T-helper 1 cell treated with Interleukin-12 subunit alpha and Interleukin-12 subunit beta and Interleukin-4 antibody, amounts not matched to agents 30 μg/mL and 1 μg/mL, for 36 hours (primary cell): ENCODE results near the gene SECISBP2L.
"Not testable (repeated sequence)": the region's sequence is repeated elsewhere in the genome, so short reads cannot be mapped to it uniquely, and the experiment has no call there.

Experiments used
- H3K27ac Mint-ChIP-seq: one replicate; pipeline ENCODE4 v1.8.0; 2021; ENCODE audit warnings: mild to moderate bottlenecking, mixed read lengths
- H3K27me3 Mint-ChIP-seq: one replicate; pipeline ENCODE4 v1.8.0; 2021; ENCODE audit warnings: low read depth, mixed read lengths
- H3K36me3 Mint-ChIP-seq: one replicate; pipeline ENCODE4 v1.8.0; 2021; ENCODE audit warnings: low read depth, mixed read lengths
- H3K4me1 Mint-ChIP-seq: one replicate; pipeline ENCODE4 v1.8.0; 2021; ENCODE audit warnings: low read depth, mixed read lengths
- H3K4me3 Mint-ChIP-seq: one replicate; pipeline ENCODE4 v1.8.0; 2021; ENCODE audit warnings: mild to moderate bottlenecking, moderate library complexity, mixed read lengths
- H3K9me3 Mint-ChIP-seq: one replicate; pipeline ENCODE4 v1.8.0; 2021; ENCODE audit warnings: mixed read lengths

The SECISBP2L gene

GRCh38 chr15:48970926-48971325 is 75.3 kb downstream of the SECISBP2L start:
- not testable (repeated sequence) for H3K27ac Mint-ChIP-seq, H3K9me3 Mint-ChIP-seq, H3K27me3 Mint-ChIP-seq, H3K4me3 Mint-ChIP-seq, H3K36me3 Mint-ChIP-seq
- peaks cover 19% of the 10 kb centered on the region for H3K4me1 Mint-ChIP-seq

- Mint-ChIP-seq H3K9me3 (no peaks in the 10 kb centered on the region), H3K4me3 (no peak overlapping the region), H3K27me3 (peaks cover 8% of the 10 kb centered on the region), H3K27ac (no peak overlapping the region), H3K4me1 (peaks cover 32% of the 10 kb centered on the region), H3K36me3 (peaks cover 2% of the 10 kb centered on the region)
Measured at GRCh38 chr15:48968066-48968465, 78.2 kb downstream of the SECISBP2L start.

- Mint-ChIP-seq H3K4me3 (no peak overlapping the region), H3K36me3 (peaks cover 2% of the 10 kb centered on the region), H3K27me3 (peaks cover 8% of the 10 kb centered on the region), H3K9me3 (no peaks in the 10 kb centered on the region), H3K4me1 (peaks cover 32% of the 10 kb centered on the region), H3K27ac (peak overlapping the region; percentile 85)
Measured at GRCh38 chr15:48967336-48967735, 78.9 kb downstream of the SECISBP2L start.

- Mint-ChIP-seq H3K36me3 (peaks cover 2% of the 10 kb centered on the region), H3K27ac (peak overlapping the region; percentile 85), H3K4me3 (peak overlapping the region; percentile 51), H3K9me3 (no peaks in the 10 kb centered on the region), H3K27me3 (peaks cover 8% of the 10 kb centered on the region), H3K4me1 (peaks cover 32% of the 10 kb centered on the region)
Measured at GRCh38 chr15:48966595-48967301, 79.5 kb downstream of the SECISBP2L start.

- peaks cover 8% of the 10 kb centered on the region for H3K27me3 Mint-ChIP-seq
- peaks cover 2% of the 10 kb centered on the region for H3K36me3 Mint-ChIP-seq
- no peaks in the 10 kb centered on the region for H3K9me3 Mint-ChIP-seq
- H3K4me3 Mint-ChIP-seq, result peak overlapping the region; percentile 5
- peak overlapping the region; percentile 85 for H3K27ac Mint-ChIP-seq
- peaks cover 32% of the 10 kb centered on the region for H3K4me1 Mint-ChIP-seq
Measured at GRCh38 chr15:48965972-48966371, 80.3 kb downstream of the SECISBP2L start.

GRCh38 chr15:48964898-48965297 is 81.3 kb downstream of the SECISBP2L start:
- Mint-ChIP-seq H3K9me3 (no peaks in the 10 kb centered on the region), H3K36me3 (peaks cover 2% of the 10 kb centered on the region), H3K4me3 (peak overlapping the region; percentile 69), H3K27me3 (peaks cover 8% of the 10 kb centered on the region), H3K4me1 (peaks cover 33% of the 10 kb centered on the region), H3K27ac (peak overlapping the region; percentile 57)

GRCh38 chr15:48963524-48964113 is 82.6 kb downstream of the SECISBP2L start, which contains the start of gene SHC4:
Gene SHC4 (minus strand): TSS chr15:48963919. CDS start chr15:48963015, 904 bp downstream.
- Mint-ChIP-seq H3K4me1 (peaks cover 33% of the 10 kb centered on the region), H3K9me3 (no peaks in the 10 kb centered on the region), H3K27ac (peak within 1 kb of the TSS; percentile 70), H3K36me3 (peaks cover 2% of the 10 kb centered on the region), H3K27me3 (peaks cover 8% of the 10 kb centered on the region), H3K4me3 (peak within 1 kb of the TSS; percentile 84)

GRCh38 chr15:48962662-48963523 is 83.4 kb downstream of the SECISBP2L start:
- peaks cover 33% of the 10 kb centered on the region for H3K4me1 Mint-ChIP-seq
- peaks cover 2% of the 10 kb centered on the region for H3K36me3 Mint-ChIP-seq
- H3K27ac Mint-ChIP-seq, result no peak overlapping the region

GRCh38 chr15:48955967-48956366 is 90.3 kb downstream of the SECISBP2L start:
- H3K27me3 Mint-ChIP-seq, result no peaks in the 10 kb centered on the region
- H3K4me1 Mint-ChIP-seq, result peaks cover 1% of the 10 kb centered on the region
- no peak overlapping the region for H3K4me3 Mint-ChIP-seq
- no peaks in the 10 kb centered on the region for H3K9me3 Mint-ChIP-seq
- no peak overlapping the region for H3K27ac Mint-ChIP-seq
- H3K36me3 Mint-ChIP-seq, result no peaks in the 10 kb centered on the region

More at GRCh38 chr15:48962662-48963523, 83.4 kb downstream of the SECISBP2L start:
- no peaks in the 10 kb centered on the region for H3K9me3 Mint-ChIP-seq
- H3K27me3 Mint-ChIP-seq, result peaks cover 8% of the 10 kb centered on the region
- H3K4me3 Mint-ChIP-seq, result peak overlapping the region; percentile 84

- peaks cover under 1% of the 10 kb centered on the region for H3K4me1 Mint-ChIP-seq
Measured at GRCh38 chr15:48955370-48955769, 90.9 kb downstream of the SECISBP2L start.

GRCh38 chr15:48954538-48954937 is 91.7 kb downstream of the SECISBP2L start:
- Mint-ChIP-seq H3K27ac (no peak overlapping the region), H3K4me1 (no peaks in the 10 kb centered on the region), H3K9me3 (no peaks in the 10 kb centered on the region), H3K4me3 (no peak overlapping the region), H3K27me3 (no peaks in the 10 kb centered on the region), H3K36me3 (no peaks in the 10 kb centered on the region)

More at GRCh38 chr15:48955370-48955769, 90.9 kb downstream of the SECISBP2L start:
- H3K4me3 Mint-ChIP-seq, result no peak overlapping the region
- no peaks in the 10 kb centered on the region for H3K9me3 Mint-ChIP-seq
- no peak overlapping the region for H3K27ac Mint-ChIP-seq
- H3K27me3 Mint-ChIP-seq, result no peaks in the 10 kb centered on the region
- H3K36me3 Mint-ChIP-seq, result no peaks in the 10 kb centered on the region

- Mint-ChIP-seq H3K27ac (no peak overlapping the region), H3K27me3 (no peaks in the 10 kb centered on the region), H3K4me1 (peaks cover 12% of the 10 kb centered on the region), H3K9me3 (no peaks in the 10 kb centered on the region), H3K36me3 (peaks cover 2% of the 10 kb centered on the region), H3K4me3 (no peak overlapping the region)
Measured at GRCh38 chr15:48946840-48947187, 99.4 kb downstream of the SECISBP2L start.

- Mint-ChIP-seq H3K4me3 (no peak overlapping the region), H3K9me3 (no peaks in the 10 kb centered on the region), H3K27me3 (no peaks in the 10 kb centered on the region), H3K36me3 (peaks cover 2% of the 10 kb centered on the region), H3K4me1 (peaks cover 13% of the 10 kb centered on the region), H3K27ac (no peak overlapping the region)
Measured at GRCh38 chr15:48946074-48946839, 100.0 kb downstream of the SECISBP2L start.

- Mint-ChIP-seq H3K27me3 (no peaks in the 10 kb centered on the region), H3K4me1 (peaks cover 22% of the 10 kb centered on the region), H3K9me3 (no peaks in the 10 kb centered on the region), H3K4me3 (no peak overlapping the region), H3K27ac (no peak overlapping the region), H3K36me3 (peaks cover 2% of the 10 kb centered on the region)
Measured at GRCh38 chr15:48945386-48945785, 100.9 kb downstream of the SECISBP2L start.
